Measurements from ENCODE around the gene TRMT1.

TRMT1 gene

DNA sequence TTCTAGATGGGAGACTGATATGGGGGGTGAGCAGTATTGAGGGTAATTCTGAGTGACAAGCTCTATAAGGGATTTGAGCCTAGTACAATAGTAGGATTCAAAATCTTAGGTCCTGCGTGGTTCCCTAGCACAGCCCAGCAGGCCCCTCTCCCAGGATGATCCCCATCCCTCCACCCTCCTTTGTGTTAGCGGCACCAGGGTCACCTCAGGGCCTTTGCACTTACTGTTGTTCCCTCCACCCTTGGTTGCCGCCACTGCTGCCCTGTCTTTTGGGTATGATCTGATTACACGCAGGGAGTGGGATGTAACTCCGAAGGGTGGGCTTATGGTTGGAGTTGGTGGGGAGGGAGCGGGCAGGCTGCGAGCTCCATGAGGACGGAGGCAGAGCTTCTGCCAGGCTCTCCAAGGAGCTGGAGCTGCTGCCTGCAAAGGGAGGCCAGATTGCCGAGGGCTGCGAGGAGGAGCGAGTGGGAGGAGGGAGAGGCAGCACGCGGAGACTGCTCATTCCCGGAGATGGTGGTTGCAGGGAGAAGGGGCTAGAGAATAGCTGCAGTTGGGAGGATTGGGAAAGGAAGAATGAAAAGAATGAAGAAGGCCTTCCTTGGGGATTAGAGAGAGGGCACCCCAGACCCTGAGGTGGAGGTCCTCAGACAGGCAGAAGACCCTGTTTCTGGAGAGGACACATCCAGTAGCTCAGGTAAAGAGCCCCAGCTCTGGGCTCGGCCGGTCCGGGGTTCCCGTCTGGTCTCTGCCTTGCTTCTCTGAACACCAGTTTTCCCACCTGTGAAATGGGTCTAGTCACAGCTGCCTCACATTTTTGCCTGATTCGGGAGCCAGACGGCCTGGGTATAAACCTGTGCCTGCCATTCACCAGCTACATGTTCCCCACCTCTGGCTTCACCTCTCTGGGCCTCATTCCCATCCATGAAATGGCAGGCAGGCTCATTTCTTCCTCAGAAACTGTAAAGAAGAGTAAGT lies 6.7 kb upstream of the TRMT1 start:
- DNase-seq (ENCODE audit: low read depth in 2 of 2) = no peak

DNA sequence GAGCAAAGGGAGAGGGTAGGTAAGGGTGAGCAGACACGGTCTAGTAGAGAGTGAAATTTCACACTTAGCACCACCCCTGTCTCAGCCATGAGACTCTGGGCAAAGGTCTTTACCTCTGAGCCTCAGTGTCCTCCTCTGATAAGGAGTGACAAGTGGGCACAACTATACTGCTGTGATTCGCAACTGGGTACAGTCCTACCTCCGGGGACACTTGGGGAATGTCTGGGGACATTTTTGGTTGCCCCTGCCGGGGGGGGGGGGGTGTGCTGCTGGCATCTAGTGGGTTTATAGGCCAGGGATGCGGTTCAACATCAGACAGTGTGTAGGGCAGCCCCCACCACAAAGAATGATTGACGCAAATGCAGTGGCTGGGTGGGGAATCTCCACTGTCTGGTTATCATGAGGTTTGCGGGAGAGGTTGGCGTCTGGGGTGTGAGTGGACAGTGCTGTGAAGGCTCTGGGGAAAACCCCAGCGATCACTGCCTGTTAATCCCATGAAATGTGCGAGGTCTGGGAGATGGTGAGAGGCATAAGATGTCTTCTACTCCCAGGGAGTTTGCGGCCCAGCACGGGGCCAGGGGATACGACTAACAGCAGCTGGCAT lies 5.8 kb upstream of the TRMT1 start:
- no peak for DNase-seq (ENCODE audit: low read depth in 2 of 2)

DNA sequence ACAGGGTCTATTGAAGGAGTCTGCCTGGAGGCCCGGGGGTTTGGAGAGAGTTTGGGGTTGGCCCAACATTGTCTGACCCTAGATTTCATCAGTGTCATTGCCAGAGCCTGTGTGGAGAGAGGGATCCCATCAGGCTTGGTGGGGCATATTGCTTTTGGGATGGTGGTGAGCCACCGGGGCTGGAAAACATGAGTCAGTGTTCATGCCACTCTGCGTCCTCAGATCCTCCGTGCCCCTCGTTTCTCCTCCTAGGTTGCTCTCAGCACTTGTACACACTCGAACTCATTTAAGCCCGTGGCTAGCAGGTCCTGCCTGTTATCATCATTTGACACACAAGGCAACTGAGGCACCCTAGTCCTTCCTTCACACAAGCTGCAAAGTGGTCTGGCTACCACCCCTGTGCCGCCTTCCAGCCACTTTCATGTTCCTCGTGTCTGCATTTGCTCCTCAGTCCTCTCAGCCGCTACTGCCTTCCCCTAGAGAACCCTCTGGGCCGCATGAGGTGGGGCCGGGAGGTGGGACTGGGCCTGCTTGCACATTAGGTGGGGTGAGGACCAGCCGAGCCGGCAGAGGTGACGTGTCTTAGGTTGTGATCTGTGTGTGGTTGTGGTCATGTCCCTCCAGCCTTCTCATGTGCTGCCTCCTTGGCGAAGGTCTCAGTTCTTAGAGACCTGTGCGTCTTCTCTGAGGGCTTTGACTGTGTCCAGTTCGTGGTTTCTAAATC lies 5.2 kb upstream of the TRMT1 start:
- no peak for DNase-seq (ENCODE audit: low read depth in 2 of 2)

GRCh38 chr19:13120817-13121216 lies 4.3 kb upstream of the TRMT1 start:
- DNase-seq (ENCODE audit: low read depth in 2 of 2) = no peak

DNA sequence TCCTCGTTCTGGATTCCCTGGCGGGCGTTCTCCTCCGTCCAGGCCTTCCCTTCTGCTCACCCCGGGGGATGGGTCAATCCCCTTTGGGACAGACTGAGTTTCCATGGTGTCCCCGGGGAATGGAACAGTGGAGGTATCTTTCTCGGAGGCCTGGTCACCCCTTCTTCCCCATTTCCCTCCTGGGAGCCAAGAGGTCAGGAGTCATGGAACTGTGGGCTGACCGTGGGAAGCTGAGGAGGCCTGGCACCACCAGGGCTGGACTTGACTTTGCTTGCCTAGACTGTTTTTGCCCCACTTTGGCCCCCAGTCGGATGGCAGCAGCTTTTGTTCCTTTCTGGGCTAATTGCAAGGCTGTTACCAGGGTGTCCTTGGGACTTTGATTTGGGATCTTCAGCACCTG lies 3.5 kb upstream of the TRMT1 start:
- DNase-seq (ENCODE audit: low read depth in 2 of 2) = no peak

DNA sequence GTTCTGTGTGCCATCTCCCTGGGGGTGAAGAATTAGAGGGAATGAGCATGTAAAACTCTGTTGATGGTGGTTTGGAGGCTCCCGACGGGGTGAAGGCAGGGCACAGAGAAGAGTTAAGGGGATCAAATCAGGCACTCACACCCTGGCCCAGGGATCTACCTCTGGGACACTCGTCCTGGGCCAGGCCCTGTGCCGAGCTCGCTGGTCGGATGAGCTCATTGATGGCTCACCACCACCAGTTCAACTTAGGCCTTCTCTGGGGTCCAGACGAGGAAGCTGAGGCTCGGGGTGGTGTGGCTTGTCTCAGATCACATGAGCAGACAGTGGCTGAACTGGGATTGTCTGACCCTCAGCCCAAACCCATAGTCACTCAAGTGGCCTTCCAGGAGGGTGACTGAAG lies 3.1 kb upstream of the TRMT1 start:
- no peak for DNase-seq (ENCODE audit: low read depth in 2 of 2)

DNA sequence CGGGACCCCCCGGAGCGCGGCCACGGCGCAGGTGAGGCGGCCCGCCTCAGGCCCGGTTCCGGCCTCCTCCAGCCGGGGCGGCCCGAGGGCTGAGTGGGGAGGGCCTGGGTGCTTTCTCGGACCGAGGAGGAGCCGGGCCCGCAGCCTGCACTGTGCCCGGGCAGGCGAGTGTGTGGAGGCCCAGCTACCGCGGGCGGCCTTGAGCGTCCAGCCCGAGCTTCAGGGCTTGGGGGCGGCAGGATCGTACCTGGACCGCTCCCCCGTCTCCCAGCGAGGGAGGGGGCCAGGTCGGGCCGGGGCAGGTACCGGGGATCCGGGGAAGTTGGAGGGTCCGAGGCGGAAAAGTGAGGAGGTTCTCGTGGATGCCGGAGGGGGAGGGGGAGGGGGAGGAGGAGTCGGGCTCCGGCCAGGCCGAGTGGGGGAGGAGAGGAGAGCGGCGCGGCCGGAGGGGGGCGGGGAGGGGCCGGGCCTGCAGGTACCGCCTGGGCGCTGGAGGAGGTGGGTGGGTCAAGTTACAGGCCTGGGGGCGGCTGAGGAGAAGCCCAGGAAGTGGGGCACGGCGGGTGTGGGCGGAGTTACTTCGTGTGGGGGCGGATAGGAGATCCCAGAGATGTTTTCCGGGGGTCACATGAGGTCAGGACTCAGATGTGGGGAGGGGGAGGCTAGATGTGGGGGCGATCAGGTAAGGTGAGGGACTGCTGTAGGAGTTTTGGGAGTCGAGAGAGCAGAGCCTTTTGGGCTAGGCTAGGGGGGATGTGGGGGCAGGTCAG lies 2.1 kb upstream of the TRMT1 start:
- DNase-seq (ENCODE audit: low read depth in 2 of 2) = peak in 1 of 2 donors; percentile 49

GRCh38 chr19:13117772-13118423 lies 1.4 kb upstream of the TRMT1 start, which contains the start of gene NACC1:
Gene NACC1 (plus strand): TSS chr19:13118264. CDS start chr19:13135208, 16,944 bp downstream.
- DNase-seq (ENCODE audit: low read depth in 2 of 2) = peak; percentile 80 to 90

- no peak for DNase-seq (ENCODE audit: low read depth in 2 of 2)
Observed at GRCh38 chr19:13117176-13117771, 734 bp upstream of the TRMT1 start.

- DNase-seq (ENCODE audit: low read depth in 2 of 2) = no peak
Observed at GRCh38 chr19:13115936-13116281, 631 bp downstream of the TRMT1 start.

- DNase-seq (ENCODE audit: low read depth in 2 of 2) = no peak
Observed at GRCh38 chr19:13112555-13112954, 4.0 kb downstream of the TRMT1 start.

DNA sequence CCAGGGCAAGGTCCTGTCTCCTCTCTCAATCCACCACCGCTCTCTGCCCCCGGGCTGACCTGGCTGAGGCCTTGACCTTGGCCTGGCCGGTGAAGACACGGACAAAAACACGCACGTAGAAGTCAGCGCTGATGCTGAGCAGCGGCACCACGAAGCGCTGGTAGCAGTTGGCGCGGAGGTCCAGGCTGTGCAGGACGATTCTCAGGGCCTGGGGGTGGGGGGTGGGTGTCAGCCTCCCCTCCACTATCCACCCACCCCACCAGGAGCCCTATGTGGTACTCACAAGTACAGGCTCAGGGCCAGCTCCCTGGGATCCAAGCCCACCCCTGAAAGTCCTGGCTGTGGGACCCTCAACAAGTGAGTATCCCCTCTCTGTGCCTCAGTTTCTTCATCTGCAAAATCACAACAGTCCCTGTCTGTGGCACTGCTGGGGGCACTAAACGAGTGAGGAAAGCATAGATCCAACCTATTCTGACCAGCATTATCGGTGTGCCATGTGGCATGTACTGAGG lies 6.4 kb downstream of the TRMT1 start:
- no peak for DNase-seq (ENCODE audit: low read depth in 2 of 2)

DNA sequence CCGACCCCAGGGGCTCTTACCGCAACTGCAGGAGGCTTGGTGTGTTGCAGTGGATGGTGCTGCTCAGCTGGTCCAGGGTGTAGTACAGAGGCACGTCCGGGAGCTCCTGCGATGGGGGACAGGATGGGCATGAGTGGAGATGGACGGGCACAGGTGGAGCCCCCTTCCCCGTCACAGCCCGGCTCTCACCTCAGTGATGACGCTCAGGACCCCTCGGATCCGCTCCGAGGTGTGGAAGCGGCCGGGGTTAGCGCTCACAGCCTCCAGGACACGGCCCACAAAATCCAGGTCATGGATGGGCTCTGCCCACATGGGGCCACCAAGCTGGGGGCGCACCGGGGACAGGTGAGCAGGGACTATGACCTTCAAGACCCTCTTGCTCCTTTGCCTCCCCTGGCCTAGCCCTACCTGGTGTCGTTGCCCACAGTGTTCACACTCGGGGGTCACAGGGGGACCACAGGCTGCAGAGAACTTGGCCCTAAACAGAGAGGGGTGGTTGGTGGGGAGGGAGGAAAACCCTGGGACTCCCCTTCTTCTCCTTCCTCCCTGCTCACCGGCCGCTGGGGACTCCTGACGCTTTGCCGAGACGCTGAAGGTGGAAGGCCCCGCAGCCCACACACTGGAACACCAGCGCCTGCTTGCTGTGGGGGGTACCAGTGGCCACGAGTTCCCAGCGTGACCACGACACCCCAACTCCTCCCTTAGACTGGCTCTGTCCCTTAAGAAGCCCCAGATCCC lies 7.0 kb downstream of the TRMT1 start:
- DNase-seq (ENCODE audit: low read depth in 2 of 2) = no peak

- no peak for DNase-seq (ENCODE audit: low read depth in 2 of 2)
Observed at GRCh38 chr19:13104848-13105711, 11.5 kb downstream of the TRMT1 start.

DNA sequence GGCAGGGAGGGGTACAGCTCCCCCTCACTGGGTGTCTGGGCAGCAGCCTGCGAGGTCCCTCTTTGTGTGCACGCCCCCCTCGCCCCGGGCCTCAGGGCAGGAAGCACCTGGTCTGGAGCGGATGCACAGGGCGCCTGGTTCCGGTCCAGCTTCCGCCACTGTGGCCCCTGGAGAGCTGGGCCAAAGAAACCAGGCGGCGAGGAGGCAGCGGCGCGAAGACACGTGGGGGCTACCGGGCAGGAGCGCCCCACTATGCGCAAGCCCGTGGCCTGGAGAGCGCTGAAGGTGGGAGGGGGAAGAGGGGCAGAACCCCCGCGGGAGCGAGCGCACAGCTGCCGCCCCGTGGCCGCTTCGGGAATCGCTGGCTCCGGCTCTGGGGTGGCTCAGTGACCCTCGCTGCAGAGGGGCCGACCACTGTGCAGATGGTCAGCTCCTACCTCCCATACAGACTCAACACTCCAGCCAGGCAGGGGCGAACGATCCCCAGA lies 12.1 kb downstream of the TRMT1 start:
- DNase-seq (ENCODE audit: low read depth in 2 of 2) = peak; percentile 55 to 65

GRCh38 chr19:13103581-13104359 lies 12.8 kb downstream of the TRMT1 start:
- DNase-seq (ENCODE audit: low read depth in 2 of 2) = no peak

GRCh38 chr19:13102666-13103580 lies 13.6 kb downstream of the TRMT1 start, which contains the start of gene LYL1:
Gene LYL1 (minus strand): TSS chr19:13102858. CDS start chr19:13101171, 1,687 bp downstream.
- DNase-seq (ENCODE audit: low read depth in 2 of 2) = no peak
